GM19238 (cell line): Measurements from ENCODE around the gene SLC35B2.

ENCODE experiments used
- DNase-seq: peaks from one replicate; pipeline ENCODE4 v3.0.0; 2011; ENCODE audit warnings: low spot score; ENCODE audit not compliant: insufficient read length

SLC35B2 gene

DNA sequence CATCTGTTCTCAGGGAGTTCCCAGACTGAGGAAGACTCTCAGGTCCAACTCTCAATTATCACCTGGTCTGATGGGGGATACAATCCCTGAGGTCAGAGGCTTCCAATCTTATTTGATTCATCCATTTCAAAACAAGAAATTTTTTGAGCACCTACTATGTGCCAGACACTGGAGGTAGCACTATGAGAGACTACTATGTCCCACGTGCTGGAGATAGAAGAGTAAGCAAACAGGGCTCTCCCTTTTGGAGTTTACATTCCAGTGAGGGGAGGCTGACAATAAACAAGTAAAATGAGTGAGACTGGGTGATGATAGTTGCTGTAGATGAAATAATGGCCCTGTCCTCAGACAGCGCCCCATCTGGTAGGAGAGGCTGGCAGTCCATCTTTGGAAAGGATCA is 29.4 kb upstream of the SLC35B2 start:
- no peak for DNase-seq

DNA sequence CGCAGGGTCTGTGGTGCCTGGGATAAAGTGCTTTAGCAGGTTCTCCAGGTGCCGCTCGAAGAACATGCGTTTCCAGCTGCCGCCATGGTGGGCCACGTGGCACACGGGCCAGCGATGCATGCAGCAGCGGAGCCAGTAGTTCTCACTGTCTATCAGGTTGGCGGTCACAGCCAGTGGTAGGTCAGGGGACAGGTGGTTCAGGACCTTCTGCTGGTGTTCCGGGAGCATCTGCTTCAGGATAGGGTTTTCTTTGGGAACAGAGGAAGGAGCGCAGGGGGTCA is 28.9 kb upstream of the SLC35B2 start:
- DNase-seq, result no peak

DNA sequence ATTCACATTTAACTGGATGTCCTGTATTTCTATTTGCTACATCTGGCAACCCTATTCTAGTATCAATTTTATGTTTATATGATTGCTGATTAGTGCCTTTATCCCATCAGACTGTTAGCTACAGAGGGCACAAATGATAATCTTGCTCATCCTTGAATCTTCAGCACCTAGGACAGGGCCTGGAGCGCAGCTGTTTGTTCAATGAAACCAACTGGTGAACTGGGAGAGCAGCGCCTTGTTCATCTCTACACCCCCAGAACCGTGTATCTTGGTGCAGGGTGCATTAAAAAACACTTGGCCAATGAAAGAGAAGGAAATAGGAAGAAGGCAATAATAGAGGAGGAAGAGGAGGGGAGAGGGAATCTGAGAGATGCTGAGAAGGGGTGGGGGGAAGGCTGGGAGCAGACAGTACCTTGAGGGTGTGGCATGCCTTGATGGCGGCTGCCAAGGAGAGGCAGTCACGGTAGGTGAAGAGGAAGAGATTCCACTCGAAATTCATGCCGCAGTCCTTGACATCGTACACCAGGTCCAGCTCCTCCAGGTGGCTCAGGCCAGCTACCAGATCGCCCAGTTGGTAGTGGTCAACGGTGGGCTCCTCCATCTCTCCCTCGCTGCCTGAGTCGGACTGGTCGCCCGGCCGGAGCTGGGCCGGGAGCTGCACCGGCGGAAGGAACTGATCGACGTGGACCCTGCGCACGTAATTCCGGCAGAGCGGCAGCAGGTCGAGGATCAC is 28.4 kb upstream of the SLC35B2 start:
- no peak for DNase-seq

DNA sequence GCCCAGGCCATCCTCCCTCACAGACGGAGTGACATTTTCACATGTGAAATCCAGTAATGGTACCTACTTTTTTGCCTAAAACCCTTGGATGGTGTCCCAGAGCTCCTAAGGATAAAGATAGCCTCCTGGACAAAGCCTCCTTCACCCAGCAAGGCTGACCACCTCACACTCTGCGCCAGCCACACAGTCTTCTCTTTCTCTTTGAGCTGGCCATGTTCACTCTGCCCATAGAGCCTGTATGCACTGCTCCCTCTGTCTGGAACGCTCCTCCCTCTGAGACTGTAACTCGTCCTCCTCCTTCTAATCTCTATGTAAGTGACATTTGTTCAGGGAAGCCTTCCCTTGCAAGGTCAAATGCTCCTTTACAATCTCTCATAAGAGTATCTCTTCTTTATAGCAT is 27.5 kb upstream of the SLC35B2 start:
- DNase-seq, result no peak

DNA sequence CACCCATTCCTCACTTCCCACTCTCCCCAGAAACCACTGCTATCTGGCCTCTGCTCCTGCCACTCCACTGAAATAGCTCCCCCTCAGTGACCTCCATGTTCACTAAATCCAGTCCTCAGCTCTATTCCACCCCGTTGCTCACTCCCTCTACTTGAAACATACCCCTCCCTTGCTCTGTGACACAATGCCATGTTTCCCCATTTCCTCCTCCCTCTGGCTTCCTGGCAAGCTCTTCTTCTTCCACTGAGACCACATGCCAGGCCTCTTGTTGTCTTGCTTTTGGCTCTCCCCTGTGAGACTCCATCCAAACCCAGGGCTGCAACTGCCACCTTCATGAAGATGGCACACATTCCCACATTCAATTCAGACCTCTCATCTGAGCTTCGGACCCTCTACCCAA is 26.8 kb upstream of the SLC35B2 start:
- DNase-seq, result no peak

DNA sequence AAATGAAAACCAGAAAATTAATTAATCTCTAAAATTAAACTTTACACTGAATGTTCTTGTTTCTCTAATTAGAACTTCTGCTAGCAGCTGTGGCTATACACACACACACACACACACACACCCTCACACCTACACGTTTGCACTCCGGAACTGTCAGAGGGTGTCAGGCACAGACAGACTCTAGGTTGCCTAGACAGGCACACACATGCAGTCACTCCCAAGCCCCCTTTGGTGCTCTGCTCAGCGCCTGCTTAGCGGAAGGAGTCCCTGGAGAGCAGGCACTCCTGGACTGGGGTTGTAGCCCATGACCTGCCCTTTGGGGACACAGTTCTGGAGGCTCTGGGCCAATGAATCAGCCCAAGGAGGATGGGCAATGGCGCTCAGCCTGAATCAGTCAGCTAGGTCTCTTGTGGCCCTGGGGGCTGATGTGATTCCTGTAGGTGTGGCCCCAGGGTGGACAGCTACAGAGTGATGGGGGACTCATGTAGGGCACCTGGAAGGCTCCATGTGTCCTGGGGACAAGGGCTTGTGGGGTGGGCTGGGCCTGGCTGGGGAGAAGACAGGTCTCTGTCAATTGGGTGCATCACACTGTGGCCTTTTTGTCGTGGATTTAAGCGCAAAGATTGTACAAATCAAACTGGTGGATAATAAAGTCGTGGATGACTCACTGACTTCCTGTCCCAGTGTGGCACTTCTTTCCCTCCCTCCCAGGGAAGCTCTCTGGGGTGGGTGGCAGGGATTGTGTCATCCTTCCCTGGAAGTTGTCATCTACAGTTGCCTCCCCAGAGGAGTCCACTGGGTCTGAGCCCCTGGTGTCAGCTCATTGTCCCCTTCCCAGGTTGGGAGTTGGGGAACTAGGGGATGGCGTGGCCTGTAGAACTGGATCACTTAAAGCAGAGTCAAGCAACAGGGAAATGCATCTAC is 21.7 kb upstream of the SLC35B2 start:
- DNase-seq, result no peak

DNA sequence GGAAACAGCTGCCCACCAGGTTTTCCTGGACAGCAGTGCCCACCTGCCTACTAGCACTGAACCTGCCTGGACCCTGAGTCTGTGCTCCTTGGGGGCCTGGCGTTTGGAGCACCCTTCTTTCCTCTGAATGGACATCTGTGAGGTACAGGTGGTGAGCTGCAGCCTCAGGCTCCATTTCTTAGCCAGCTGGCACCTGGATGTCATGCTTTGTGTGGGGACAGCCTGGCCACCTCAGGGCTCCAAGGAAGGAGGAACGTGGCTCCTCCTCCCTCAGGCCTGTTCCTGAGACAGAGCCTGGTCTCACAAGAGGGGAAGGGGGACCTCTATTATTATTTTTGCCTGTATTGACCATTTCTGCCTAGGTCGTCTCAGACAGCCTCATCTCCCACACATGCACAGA is 21.0 kb upstream of the SLC35B2 start:
- no peak for DNase-seq

DNA sequence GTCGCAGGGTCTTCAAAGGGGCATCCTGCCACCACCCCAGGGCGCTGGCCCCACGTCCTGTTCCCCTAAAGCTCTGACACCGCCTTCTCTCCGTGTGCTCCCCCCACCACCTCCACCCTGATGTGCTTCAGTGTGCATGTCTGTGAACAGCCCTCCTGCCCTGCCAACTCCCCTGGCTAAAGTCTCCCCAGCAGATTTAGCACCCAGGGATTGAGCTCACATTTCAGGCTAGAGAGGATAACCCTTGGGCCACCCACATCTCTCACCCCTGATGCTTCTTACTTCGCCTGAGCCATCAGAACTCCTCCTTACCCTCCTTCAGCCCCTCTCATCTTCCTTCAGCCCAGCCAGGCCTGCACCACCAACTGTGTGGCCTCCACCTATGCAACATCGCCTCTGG is 20.4 kb upstream of the SLC35B2 start:
- DNase-seq, result no peak

DNA sequence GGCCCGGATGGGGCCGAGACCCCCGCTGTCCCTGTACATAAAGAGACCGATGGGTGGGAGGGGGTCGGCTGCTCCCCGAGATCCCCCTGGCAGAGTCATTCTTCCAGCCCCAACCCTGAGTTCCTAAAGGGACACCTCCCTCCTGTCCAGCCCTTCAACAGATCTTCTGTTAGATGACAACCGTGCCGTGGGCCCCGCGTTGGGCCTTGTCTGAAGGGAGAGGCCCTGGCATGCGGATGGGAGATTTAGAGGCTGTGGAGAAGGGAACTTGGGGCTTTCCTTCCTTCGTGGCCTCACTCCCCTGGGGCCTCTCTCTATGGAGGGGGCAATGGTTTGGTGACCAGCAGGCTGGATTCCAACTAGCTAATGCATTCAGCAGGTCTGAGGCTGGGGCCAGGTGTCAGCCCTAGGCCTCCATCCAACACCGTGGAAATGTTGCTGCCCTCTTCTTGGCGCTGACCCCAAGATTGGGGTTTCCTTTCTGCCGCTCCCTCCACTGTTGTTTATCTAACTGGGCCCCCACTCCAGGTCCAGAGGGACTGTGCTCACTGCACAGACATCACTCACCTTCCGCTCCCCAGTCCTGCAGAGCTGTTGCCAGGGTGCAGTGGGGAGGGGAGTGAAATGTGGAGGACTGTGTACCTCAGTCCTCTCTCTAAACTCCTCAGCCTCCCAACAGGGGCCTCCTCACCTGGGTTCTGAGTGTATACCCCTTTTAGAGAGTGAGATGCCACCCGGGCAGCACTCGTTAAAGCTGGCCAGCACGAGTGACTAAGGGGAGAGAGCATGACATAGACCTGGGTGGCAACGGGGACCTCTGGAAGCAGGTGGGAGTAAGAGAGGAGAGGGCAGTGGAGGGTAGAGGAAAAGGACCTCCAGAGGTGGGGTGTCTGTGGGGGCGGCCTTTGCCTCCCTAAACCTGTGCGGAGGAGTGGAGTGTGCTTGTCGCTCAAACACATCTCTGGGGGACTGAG is 19.6 kb upstream of the SLC35B2 start:
- no peak for DNase-seq

DNA sequence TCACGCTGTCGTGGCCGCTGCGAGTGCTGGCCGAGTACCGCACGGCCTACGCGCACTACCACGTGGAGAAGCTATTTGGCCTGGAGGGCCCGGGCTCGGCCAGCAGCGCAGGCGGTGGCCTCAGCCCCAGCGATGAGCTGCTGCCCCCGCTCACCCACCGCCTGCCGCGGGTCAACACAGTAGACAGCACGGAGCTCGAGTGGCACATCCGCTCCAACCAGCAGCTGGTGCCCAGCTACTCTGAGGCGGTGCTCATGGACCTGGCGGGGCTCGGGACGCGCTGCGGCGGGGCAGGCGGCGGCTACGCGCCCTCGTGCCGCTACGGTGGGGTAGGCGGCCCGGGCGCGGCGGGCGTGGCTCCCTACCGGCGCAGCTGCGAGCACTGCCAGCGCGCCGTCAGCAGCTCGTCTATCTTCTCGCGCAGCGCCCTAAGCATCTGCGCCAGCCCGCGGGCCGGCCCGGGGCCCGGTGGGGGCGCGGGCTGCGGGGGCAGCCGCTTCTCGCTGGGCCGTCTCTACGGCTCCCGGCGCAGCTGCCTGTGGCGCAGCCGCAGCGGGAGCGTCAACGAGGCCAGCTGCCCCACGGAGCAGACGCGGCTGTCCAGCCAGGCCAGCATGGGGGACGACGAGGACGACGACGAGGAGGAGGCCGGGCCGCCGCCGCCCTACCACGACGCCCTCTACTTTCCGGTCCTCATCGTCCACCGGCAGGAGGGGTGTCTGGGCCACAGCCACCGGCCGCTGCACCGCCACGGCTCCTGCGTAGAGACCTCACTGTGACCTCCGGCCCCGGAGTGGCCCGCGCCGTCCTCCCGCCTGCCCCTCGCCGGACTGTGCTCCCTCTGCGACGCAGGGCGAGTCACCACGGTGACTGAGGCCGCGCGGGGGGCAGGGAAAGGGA is 18.7 kb upstream of the SLC35B2 start:
- DNase-seq, result no peak

DNA sequence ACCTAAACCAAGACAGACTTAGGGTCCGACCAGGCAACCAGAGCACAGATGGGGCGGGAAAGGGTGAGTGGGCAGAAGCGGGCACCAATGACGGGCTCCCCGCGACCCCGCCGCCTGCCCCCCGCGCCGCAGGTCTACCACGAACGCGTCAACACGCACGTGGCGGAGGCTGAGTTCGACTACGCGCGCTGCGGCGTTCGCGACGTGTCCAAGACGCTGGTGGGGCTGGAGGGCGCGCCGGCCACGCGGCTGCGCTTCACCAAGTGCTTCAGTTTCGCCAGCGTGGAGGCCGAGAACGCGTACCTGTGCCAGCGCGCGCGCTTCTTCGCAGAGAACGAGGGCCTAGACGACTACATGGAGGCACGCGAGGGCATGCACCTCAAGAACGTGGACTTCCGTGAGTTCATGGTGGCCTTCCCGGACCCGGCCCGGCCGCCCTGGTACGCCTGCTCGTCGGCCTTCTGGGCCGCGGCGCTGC is 18.0 kb upstream of the SLC35B2 start:
- DNase-seq, result no peak

DNA sequence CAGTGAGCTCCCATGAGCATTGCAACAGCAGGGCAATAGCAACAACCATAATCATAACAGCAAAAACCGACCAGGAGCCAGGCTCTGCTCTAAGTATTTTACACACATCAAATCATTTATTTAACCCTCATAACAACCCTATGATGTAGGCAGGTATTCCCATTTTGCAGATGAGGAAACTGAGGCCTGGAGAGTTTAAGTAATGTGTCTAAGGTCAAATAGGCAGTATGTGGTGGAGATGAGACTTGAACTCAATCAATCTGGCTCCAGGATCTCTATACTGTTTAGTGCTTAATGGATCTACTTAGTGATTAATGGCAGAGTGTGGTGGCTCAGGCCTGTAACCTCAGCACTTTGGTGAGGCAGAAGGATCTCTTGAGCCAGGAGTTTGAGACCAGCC is 16.3 kb upstream of the SLC35B2 start:
- no peak for DNase-seq

DNA sequence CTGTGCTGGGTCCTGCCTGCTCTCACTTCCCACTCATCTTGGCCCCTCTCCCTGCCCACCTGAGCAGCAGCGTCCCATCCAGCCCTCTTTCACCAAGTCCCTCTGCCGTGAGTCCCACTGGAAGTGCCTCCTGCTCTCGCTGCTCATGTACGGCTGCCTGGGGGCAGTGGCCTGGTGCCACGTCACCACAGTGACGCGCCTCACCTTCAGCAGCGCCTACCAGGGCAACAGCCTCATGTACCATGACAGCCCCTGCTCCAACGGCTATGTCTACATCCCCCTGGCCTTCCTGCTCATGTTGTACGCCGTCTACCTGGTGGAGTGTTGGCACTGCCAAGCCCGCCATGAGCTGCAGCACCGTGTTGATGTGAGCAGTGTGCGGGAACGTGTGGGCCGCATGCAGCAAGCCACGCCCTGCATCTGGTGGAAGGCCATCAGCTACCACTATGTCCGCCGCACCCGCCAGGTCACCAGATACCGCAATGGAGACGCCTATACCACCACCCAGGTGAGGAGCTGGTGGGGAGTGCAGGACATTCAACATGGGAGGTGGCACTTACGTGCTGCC is 15.8 kb upstream of the SLC35B2 start:
- DNase-seq, result no peak

DNA sequence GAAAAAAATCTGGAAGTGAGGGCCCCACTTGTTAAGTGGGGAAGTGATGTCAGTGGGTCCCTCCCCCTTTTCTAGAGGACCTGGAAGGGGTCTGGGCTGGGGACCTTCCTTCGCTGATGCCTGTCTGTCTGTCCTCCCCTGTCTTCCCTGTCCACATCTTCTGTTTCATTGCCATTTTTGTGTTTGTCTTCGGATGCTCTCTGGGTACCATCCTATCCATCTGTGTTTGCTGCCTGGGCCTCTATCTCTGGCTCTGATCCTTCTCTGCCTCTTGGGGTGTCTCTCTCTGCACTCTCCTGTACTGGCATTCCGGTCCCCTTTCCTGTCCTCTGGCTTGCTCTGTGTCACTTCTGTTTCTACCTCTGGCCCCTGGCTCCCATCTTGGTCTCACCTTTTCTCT is 15.2 kb upstream of the SLC35B2 start:
- no peak for DNase-seq

DNA sequence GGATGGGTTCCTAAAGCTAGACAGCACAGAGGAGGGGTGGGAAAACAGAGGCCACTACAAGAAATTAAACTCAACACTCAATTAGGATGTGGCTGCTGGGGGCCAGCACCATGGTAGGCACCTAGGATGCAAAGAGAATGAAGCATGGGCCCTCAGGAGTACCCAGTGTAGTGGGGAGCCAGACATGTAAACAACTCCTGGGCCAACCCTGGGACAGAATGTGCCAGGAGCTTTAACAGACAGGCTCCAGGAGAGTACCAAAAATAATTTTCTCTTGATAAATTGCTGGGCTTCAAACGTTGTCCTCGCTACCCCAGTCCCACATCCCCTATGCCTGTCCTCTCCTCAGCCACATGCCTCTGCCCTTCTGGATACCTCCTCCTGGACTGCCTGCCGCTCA is 14.6 kb upstream of the SLC35B2 start:
- no peak for DNase-seq

DNA sequence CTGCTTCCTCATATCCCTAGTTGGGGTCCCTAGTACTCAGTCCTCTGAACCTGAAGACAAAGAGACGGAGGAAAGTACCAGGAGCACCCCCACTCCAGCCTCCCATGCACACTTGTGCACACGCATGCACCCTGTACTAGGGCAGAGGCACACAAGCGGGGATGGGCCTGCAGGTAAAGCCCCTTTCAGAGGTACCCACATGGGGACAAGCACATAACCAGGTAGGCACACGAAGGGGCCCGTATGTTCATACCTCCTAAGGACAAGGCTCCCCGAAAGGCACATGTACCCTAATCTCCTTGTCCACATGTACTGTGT is 14.0 kb upstream of the SLC35B2 start:
- no peak for DNase-seq

DNA sequence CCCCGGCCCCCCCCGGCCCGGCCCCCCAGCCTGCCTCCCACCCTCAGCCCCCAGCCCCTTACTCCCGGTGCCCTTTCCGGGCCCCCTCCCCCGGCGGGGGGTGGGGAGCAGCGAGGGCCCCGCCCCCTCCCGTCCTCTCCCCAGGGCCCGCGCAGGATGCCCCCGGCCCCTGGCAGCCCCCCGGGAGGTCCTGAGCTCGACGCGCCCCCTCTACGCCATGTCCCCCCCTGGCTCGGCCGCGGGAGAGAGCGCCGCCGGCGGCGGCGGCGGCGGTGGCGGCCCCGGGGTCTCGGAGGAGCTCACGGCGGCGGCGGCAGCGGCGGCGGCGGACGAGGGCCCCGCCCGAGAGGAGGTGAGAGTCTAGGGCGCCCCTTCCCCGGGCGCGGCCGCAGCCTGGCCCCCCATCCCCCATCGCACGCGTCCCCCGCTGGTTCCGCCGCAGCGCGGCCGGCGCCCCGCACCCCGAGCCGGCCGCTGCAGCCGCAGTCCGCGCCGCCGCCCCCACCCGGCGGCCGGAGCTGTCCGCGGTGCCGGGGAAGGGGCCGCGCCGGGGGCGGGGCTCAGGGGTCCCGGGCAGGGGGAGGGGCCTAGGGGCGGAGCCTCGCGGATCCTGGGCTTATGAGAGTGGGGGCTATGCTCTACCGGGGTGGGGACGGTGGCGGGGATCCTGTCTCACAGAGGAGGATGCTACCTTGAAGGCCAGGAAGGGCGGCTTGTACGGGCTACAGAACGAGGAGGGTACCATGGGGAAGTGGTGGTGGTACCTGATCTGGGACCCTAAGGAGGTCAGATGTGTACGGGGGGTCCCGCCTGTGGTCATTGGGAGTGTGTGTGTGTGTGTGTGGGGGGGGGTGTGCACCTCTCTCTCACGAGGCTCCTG is 13.4 kb upstream of the SLC35B2 start:
- DNase-seq, result no peak

DNA sequence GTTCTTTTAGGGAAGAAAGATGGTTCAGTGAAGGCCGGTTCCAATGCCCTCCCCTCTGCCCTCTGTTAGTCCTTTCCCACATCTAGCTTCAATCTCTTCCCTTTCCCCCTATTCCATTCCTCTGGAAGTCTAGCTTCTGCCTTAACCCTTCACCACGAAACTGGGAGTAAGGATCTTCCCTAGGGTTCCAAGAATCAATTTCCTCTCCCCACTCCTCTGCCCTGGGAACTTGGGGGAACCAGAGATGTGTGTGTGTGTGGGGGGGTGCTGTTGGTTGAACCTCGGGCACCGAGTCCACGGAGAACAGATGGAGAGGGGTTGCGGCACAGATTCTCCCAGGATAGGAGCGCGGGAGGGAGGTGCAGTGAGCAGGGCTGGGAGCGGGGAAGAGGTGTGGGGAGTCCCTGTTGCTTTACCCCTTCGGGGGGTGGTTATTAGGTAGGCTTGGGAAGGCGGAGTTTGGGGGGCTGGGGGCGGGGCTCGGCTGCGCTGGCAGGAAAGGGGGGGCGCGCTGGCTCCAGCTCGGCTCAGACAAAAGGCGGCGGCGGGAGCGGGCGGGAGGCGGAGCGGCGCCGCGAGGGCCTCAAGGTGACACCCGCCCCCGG is 12.7 kb upstream of the SLC35B2 start, which contains the start of gene TMEM151B:
TMEM151B (plus strand) TSS at position 530 of the 605 bp plus-strand sequence. CDS start 293 bp downstream, outside the sequence.
- no peak for DNase-seq
